GM18873 (cell line): Measurements from ENCODE around the gene SKI.

Experiments
- ATAC-seq: cut with Tn5 transposase; IDR thresholded peaks from one replicate; pipeline ENCODE4 v1.9.1; 2021; ENCODE audit warnings: mild to moderate bottlenecking, moderate library complexity, moderate number of reproducible peaks; ENCODE audit not compliant: unreplicated experiment, low FRiP score

The SKI gene

DNA sequence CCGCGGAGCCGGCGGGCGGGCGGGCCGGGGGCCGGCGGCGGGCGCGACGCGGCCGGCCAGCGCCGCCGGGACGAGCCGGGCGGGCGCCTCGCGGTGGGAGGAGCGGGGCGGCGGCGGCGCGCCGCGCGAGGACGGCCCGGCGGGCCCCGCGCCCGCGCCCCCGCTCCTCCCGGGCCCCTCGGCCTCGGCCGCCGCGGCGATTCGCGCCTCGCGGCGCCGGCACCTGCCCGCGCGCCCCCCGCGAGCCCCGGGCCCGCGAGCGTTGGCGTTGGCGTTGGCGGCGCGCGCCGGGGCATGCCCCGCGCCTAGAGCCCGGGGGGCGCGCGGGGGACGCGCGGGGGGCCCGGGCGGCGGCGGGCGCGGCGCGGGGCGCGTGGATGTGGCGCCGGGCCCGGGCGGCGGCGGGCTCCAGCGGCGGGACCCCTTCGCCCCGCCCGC, at the start of gene SKI:
SKI (plus strand) TSS at position 163 of the 438 bp plus-strand sequence. CDS start 448 bp downstream, outside the sequence.
- no peak for ATAC-seq

DNA sequence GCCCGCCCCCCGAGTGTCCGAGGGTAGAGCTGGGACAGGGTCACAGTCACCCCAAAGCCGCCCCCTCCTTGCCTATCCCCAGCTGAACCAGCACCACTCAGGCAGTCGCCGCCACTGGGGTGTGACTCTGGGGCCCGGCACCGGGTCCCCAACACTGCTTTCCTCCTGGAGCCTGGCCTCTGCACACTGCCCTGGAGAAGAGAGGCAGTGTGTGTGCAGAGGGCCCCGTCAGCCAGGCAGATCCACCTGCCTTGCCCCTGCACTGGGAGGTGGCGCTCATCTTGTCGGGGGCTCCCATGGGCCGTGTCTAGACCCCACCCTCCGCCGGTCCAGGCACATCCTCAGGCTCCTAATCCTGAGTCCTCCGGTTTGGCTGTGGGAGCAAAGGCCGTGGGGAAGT, 49.2 kb upstream of the SKI start:
- ATAC-seq, result no peak

DNA sequence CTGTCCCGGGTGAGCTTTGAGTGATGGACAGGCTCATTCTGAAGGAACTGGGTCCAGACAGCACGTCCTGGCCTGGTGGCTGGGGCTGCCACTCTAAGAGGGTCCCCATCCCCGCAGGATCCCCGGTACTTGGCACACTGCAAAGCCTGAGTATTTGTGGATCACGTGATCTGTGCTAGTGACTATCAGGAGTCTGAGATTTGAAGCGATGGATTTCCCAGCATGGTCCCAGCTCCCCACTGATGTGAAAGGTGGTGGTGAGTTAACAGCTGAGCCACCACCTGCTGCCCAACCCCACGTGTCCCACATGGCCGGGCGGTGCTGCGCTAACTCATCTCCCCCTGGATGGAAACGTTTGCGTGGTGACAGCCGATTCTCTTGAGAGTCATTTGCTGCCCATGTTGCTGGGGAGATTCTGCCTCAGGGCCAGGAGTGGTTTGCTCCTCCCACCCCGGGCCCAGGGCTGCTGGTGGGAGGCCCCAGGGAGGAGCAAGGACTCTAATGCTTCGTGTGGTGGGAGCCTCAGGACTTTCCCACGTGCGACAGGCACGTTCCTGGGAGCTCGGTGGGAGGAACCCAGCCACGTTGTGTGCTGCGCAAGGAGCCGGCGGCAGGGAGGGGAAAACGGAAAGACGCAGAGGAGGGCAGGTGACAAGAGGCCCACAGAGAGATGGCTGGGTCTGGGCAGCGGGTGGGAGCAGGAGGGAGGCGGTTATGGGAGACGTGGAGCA, 48.7 kb upstream of the SKI start:
- ATAC-seq, result no peak

DNA sequence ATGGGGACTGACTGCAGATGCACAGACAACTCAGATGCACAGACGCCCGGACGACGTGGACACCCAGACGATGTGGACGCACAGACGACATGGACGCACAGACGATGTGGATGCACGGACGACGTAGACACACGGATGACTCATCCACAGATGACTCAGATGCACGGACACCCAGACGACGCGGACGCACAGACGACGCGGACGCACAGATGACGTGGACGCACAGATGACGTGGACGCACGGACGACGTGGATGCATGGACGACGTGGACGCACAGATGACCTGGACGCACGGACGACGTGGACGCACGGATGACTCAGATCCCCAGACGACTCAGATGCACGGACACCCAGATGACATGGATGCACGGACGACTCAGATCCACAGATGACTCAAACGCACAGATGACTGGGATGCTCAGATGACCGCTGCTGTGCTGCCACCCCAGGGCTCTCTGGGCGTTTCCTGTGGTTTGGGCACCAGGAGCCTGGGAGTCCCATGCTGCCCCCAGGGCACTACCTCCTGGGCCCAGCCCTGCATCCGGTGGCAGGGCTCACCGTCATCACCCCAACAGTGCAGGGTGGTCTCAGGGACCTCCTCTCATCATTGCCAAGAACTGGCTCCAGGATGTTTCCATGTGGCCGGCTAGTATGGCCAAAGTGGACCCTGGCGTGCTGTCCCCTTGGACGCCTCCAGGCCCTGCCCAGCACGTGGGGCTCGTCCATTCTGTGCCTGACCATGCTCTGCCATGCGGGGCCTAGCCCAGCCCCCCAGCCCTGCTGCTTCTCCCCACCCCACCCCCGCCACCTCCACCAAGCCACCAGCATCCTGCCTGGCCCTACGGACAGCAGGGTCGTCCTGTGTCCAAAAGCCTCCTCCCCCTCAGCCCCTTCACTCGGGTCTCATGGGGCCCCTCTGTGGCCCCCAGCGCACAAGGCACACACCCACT, 47.5 kb upstream of the SKI start:
- no peak for ATAC-seq

DNA sequence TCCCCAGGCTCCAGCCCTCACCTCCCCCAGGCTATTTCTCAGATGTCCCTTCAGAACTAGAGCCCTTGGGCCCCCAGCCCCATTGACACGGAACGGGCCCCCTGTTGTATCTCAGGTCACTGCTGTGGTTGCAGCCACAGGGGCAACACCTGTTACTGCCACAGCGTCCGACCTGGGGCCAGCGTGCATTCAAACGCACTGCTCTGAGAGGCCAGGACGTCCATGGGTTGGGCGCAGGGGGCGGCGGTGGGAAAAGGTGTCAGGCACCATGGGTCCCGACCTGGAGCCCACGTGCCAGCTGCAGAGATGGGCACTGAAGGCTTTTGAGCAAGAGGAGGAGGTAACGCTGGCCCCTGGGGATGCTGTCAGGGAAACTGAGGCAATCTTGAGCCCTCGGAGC, 46.8 kb upstream of the SKI start:
- ATAC-seq, result no peak

DNA sequence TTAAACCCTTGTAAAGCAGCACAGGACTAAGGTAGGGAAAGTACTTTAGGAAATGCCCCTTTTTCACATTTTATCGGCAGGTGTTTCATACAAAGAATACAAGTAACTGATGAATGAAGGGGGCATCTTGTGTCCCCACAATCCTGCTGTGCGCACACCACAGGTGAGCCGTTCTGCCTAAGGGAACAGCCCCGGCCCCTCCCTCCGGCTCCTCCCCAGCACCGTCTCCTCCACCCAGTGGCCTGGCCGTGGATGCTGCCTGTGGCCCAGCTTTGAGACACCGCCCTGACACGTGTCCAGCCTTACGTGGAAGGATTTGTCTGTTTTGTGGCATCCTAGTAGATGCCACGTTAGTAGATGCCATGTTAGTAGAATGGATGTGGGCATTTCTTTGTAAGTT, 46.4 kb upstream of the SKI start:
- ATAC-seq, result no peak

DNA sequence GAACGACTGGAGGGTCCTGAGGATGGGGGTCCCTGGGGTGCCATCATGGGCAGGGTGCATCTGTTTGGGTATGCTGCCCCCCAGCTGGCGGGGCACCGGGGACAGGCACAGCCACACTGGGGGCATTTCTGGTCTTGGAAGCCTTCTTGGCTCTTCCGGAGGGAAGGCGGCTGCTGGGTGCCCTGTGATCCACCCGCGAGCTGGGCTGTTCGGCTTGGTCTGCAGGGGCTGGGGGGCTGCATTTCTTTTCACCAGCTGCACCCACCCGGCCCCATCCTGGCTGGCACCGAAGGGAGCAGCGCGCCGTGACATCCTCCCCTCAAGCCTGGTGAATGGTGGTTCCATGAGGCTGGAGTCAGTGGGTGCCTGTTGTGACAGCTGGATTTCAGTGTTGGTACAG, 45.7 kb upstream of the SKI start:
- no peak for ATAC-seq

DNA sequence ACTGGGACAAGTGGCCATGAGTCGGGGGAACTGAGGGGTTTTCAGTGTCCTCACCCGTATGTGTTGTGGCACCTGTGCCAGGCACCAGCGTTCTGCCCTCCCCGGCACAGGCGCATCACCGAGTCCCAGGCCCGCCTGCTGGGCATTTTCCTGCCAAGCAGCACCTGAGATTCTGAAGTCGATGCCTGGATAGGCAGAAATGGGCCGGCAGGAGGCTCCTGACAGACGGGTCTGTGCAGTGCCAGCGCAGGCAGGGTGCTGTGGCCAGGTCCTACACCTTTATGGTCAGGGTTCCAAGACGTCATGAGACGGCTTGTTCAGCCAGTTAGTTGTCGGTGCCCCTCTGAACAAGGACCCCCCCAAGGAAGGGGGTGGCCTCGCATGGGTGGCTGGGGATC, 44.2 kb upstream of the SKI start:
- ATAC-seq, result no peak

DNA sequence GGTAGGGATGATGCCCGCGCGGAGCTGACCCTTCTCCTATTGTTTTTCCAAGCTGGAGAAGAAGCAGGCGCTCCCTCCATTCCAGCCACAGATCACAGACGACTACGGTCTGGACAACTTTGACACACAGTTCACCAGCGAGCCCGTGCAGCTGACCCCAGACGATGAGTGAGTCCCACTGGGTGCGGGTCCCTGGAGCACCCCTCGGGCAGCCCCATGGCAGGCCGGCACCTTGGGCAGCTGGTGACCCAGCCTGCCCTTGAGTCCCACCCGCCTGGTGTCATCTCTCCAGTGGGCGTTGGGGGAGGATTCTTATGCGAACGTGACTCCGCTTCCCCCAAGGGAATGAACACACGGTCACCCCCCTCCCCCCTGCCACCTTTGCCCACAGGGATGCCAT, 43.6 kb upstream of the SKI start:
- no peak for ATAC-seq

DNA sequence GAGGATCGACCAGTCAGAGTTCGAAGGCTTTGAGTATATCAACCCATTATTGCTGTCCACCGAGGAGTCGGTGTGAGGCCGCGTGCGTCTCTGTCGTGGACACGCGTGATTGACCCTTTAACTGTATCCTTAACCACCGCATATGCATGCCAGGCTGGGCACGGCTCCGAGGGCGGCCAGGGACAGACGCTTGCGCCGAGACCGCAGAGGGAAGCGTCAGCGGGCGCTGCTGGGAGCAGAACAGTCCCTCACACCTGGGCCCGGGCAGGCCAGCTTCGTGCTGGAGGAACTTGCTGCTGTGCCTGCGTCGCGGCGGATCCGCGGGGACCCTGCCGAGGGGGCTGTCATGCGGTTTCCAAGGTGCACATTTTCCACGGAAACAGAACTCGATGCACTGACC, 43.2 kb upstream of the SKI start:
- no peak for ATAC-seq

DNA sequence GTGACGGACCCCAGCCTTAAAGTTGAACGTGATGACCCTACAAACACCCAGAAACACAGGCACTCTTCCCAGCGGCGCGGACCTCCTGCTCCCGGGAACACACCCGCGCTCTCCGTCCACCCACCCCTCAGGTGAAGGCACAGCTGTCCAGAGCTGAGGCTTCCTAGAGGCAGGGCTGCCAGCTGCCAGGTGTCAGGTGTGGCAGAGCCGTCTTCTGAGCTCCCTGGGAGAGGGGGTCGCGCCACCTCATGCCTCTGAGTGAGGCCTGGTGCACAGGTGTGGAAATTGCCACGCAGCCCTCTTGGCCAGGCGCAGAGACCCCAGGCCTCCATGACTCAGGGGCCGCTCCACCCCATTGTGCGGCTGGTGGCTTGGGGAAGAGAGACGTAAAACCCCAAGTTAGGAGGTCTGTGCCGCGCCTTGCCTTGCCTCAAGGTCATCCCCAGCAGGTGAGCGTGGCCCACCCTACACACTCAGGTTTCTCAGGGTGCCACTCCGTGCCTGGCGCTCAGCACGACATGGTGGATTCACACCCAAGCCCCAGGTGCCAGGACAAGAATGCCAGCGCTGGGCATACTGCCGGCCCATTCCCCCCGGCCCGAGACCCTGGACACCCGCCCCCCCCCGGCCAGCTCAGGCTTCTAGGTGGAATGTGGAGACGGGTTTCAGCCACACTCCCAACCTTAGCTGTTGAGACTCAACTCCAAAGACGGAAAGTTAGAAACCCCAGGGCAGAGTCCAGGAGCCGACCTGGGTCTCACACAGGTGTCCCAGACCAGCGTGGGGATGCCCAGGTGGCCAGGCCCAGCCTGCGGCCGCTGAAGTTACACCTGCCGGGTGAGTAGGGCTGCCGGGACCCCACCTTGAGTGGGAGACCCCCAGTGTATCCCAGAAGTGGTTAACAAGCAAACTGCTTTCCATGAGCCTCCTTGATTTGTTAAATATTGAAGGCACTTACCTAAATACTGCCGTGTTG, 42.0 kb upstream of the SKI start:
- ATAC-seq, result no peak

DNA sequence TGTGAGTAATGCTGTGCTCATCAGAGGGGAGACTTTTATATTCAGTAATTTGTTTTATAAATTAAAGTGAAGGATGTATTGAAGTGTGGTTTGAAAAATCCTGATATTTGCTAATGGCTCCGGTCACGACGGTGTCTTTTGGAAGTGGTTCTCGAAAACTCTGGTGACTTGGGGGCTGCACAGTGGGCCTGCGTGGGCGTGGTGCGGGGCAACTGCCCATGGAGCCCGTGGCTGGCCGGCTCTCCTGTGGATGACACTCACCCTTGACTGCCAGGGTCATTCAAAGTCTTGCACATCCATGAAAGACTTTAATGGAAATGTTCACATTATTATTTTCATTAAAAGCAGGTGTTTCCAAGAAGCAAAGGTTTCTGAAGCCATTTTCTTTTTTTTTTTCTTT, 41.2 kb upstream of the SKI start:
- ATAC-seq, result no peak

DNA sequence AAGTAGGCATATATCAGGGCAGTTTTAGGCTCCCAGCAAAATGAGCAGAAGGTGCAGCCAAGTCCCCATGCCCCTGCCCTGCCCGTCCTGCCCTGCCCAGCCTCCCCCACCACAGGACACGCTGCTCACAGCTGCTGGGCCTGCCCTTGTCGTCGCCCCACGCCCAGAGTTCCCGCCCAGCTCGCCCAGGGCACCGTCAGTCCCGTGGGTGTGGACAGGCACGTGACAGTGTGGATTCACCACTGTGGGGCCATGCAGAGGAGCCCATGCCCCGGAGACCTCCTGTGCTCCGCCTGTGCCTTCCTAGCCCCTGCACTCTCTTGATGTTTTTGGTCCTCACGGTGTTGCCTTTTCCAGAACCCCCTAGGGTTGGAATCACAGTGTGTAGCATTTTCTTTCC, 40.5 kb upstream of the SKI start:
- ATAC-seq, result no peak

DNA sequence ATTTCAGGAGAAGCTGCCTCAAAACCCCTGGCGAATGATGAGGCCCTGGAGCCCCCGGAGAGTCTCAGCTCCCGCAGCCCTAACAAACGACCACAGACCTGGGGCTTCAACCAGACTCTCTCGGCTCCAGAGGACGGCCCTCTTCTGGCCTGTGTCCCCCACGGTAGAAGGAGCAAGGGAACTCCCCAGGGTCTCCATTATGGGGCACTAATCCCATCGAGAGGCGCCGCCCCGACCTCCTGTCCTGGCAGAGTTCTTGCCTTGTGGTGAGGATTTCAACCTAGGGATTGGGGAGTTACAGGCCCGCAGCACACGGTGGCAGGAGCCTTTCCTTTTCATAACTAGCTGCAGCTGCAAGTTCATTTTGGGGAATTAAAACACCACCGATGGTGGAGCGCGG, 39.8 kb upstream of the SKI start:
- no peak for ATAC-seq

DNA sequence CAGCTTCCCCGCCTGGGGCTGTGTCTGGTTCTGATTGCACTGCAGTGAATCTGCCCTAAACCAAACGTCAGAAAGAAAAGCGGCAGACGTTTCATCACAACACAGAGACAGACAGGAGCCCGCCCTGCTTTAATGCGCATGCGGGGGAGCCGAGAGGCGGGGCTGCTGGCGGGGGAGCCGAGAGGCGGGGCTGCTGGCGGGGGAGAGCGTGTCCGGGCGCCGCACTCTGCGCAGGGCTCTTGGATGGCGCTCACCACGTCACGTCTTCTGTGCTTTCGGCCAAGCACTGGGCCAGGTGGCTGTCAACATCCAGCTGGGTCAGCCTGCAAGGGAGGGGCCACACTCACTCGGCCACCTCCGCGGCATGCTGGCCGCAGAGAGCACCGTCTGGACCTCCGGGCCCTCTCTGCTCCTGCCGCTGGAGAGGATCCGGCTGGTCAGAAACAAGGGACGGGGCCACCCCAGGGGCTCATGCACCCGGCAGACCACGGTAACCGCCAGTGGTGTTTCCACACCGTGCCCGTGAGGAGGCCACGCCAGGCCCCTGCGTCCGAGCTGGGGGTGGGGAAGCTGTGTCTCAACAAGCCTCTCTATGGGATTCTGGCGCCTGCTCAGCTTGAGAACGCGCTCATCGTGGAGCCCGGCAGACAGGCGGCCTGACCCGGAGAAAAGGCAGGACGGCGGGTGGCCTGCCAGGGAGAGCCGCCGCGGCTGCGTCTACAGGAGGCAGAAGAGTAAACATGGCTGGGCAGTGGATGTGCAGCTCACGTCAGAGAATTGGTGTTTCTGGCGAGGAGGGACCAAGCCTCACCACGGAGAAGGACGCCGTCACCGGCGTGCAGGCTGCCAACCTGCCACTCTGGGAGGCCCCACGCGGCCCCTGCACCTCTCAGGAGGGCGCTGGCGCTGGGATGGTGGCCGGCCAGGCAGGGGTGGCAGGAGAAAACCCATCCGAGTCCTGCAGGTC, 38.4 kb upstream of the SKI start:
- ATAC-seq, result no peak

DNA sequence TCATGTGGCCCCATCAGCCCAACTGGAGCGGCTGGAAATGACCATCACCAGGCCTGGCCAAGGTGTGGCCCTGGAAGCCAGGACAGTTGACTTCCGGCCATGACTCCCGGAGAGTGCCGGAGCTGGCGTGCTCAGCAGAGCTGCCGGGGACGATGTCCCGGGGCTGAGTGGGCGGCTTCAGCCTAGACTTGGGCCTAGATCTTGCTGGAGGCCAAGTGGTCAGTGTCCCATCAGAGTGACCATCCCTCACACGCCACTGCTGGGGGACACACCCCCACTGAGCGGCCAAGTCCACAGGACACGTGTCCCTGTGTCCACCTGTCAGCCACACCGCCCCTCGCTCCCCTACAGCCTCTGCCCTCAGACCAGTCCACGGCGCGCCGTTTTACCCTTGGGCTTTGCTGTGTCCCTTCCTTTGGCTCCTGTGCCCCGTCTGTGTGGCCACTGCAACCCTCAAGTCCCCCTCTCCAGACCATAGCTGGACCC, 37.6 kb upstream of the SKI start:
- ATAC-seq, result no peak

DNA sequence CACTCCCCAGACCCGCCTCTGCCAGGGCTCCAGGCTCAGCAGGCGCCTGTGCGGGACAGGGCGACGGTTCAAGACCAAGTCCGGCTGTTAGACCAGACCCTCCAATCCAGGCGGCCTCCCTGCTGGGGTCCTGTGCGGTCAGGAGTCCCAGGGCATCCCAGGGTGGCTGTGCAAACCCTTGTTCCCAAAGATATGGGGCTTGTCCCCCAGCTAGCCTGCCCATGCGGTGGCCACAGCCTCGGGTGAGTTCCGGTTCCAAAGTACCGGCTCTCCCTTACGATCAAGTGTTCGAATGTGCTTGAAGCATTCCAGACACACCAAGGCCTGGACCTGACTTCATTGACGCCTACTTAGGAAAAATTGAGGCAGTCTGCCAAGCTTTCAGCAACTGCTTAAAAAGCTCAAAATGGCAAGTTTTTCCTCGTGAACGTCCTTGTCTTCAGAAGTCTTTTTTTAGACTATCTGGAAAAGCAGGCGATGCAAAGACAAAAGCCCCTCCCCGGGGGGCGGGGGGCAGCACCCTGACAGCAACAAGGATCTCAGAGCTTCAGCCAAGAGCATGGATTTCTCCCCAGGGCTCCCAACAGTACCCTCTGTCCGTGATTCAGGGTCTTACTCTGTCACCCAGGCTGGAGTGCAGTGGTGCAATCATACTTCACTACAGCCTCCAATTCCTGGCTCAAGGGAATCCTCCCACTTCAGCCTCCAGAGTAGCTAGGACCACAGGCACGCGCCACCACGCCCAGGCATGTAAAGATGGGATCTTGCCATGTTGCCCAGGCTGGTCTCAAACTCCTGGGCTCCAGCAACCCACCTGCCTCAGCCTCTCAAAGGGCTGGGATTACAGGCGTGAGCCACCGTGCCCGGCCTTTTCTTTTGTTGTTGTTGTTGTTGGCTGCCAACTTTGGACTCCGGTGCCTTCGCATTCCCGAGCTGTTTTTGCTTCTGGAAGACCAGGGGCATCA, 35.8 kb upstream of the SKI start:
- ATAC-seq, result no peak
